ENCODE data around the gene LANCL2.
"Not testable (repeated sequence)": the region's sequence is repeated elsewhere in the genome, so short reads cannot be mapped to it uniquely, and the experiment has no call there.

The LANCL2 gene

DNA sequence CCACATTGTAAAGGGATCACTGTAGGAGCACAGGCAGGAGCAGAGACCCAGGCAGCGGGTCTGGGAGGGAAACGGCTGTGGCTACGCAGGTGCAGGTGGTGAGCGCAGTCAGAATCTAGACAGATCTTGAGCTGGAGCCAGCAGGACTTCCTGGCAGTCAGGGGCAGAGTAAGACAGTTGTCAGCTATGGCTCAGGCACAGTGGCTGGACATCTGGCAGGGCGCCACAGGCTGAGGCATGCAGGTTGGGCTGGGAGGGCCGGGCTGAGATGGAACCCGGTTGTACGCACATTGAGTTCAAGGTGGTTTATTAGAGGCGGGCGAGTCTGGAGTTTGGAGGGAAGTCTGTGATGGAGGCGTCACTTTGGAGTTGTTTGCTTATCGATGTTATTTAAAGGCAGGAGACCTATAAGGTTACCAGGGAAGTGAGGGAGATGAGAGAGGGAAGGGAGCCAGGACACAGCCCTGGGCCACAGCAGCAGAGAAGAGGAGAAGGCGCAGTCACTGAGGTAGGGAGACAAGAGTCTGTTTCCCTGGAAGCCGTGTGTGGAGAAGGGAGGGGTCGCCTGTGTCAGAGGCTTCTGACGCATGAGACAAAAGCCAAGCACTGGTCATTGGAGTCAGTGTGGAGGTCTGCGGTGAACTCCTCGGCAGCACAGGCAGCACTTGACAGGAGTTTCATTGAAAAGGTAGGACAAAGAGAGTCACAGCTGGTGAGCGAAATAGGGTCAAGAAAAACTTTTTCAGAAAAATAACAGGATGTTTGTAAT is 73.8 kb downstream of the LANCL2 start:
- no peak for DNase-seq

- DNase-seq = no peak
Measured at GRCh38 chr7:55439627-55440026, 74.5 kb downstream of the LANCL2 start.

DNA sequence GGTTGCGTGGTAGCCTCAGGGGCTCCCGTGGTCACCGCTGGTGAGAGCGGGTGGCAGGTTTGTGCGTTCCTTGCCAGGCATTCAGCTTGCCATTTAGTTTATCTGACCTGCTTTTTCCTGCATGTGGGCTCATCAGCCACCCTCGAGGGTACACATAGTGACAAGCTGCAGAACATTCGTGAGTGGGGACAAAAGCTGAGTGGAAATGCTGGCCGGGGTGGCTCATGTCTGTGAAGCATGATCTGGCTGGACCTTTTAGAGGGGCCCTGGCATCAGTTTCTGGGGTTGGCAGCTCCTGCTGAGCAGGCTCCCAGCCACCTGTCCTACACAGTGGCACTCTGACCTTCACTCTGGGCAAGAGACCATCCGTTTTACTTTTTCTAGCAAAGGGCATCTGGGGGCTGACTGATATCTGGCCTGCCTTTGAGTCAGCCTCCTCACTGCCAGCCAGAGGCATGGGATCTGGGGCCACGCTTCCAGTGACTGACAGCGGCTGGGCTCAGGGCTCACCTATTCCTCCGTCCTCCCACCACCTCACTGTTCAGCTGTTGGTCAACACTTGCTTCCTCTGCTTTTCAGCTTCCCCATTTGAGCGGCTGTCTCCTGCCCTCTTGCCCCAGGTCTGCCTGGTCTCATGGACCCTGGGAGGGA is 75.0 kb downstream of the LANCL2 start:
- DNase-seq = no peak

GRCh38 chr7:55441002-55441401 is 75.9 kb downstream of the LANCL2 start:
- DNase-seq = no peak

DNA sequence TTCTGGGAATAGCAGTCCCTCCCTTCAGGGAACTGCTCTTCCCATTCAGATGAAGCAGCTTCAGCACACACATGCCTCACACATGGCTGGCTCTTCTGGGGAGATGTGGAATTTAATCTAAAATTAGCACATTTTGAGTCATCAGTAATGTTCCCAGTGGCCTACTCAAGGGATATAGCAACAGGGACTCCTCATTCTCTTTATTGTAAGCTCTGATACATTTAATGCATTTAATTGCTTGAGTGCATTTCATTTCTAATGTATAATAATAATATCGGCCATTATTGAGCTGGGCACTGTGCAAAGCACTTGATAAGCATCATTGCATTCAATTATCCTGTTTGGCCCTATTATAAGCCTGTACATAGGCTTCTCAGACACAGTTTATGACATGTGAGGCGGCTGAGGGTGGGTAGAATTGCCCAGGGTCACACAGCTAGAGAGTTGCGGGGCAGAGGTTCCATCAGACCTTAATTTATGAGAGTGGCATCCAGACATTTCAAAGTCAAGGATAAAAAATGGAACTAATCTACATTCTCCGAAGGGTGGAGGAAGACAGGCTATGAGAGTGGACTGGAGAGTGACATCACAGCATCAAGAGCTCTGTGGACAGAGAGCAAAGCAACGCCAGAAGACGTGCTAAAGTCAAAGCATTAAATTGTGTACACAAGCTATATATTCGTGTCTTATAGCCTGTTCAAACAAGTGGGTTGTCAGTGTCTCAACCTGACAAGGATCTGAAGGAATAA is 76.8 kb downstream of the LANCL2 start:
- DNase-seq = no peak

DNA sequence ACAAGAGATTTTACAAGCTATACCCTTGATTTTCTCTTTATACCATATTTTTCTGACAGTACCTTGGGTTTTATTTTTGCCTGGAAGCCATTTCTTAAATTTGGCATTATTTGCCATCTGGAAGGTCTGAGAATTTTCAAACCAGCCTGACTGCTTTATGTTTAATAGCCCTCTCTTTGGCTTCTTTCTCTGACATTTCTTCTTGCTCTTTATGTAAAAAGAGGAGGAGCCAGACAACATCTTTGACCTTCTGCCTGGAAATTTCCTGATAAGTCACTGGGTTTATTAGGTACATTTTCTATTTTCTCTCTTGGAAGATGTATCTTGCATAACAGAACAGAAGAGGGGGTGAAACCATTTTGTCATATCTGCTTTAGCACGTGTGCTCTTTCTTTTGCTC is 79.6 kb downstream of the LANCL2 start:
- DNase-seq = no peak

DNA sequence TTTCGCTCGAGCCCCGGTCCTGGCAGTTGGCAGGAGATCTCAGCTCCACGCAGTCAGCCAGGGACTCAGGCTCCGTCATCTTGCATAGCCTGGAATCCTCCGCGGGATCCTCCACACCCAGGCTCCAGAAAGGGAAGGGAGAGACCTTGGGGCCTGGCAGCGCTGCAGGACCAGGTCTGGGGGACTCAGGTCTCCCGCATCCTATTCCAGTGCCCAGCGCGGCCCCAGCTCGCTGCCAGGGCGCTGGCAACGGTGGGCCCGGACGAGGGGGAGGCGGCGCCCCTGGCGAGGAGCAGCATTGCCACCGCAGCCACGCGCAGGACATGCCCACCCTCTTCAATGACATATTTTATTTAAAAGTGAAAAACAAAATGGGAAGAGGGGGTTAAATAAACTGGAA is 83.4 kb downstream of the LANCL2 start:
- DNase-seq = no peak

GRCh38 chr7:55449205-55449991 is 84.3 kb downstream of the LANCL2 start:
- DNase-seq = no peak

- no peak for DNase-seq
Measured at GRCh38 chr7:55449992-55450535, 84.9 kb downstream of the LANCL2 start.

DNA sequence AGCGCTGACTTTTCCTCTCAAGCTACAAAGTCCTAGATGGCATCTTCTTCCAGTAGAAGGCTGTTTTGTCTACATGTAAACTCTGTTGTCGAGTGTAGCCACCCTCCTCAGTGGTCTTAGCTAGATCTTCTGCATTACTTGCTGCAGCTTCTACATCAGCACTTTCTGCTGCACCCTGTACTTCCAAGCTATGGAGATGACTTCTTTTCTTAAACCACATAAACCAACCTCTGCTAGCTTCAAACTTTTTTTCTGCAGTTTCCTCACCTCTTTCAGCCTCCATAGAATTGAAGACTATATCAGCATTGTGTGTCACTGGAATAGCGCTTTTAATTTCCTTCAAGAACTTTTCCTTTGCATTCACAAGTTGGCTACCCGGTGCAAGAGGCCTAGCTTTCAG is 87.8 kb downstream of the LANCL2 start:
- DNase-seq = no peak

- no peak for DNase-seq
Measured at GRCh38 chr7:55457801-55458200, 92.7 kb downstream of the LANCL2 start.

GRCh38 chr7:55458351-55458750 is 93.2 kb downstream of the LANCL2 start:
- no peak for DNase-seq

- DNase-seq = no peak
Measured at GRCh38 chr7:55463686-55464262, 98.6 kb downstream of the LANCL2 start.

DNA sequence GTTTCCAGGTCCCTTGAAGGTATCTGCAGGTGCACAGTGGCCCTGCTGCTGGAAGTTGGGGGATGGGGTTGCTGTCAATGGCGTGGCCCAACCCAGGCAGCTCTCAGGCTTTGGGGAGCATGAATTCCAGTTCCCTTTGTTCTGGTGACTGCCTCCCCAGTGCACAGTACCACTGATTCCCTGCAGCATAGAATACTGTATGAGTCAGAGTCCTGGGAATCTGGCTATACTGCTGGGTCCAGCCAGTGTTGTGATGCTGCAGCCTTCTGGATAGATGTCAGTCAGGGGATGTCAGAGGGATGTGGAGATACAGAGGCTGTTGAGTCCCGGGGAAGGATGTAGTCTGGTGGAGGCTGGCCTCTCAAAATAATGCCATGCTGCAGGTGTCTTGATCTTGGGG is 99.3 kb downstream of the LANCL2 start:
- DNase-seq = no peak

GRCh38 chr7:55465691-55466090 is 100.6 kb downstream of the LANCL2 start:
- no peak for DNase-seq

- no peak for DNase-seq
Measured at GRCh38 chr7:55467047-55467593, 102.0 kb downstream of the LANCL2 start.

DNA sequence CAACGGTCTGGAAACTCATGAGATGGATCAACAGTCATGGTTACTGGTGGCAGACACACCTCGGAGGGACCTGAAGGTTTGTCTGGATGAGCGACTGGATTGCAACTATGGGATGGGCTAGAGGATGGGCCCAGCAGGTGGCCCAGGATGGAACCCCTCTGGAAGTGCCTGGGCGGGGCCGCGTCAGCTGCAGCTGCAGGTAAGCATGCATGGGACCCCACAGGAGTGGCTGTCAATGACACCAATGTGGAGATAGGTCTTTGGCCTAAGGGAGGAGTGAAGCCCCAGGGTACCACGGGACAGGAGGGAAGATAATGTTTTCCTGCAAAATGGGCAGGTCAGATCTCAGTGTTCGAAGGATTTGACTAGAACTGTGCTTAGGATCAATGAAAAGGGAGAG is 103.4 kb downstream of the LANCL2 start:
- DNase-seq = no peak

- no peak for DNase-seq
Measured at GRCh38 chr7:55469271-55469681, 104.1 kb downstream of the LANCL2 start.

DNA sequence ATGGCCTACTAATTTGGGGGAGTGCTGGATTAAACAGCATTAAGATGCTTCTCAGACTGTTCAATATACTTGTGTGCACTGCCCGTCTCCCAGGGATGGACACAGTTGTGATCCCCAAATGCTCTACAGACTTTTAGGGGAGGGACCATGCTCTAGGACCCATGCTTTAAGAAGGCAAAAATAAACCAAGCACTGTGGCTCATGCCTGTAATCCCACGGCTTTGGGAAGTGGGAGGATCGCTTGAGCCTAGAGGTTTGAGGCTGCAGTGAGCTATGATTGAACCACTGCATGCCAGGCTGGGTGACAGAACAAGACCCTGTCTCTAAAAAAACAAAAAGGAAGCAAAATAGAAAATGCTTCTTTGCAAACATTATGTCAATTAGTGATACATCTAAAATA is 104.6 kb downstream of the LANCL2 start:
- DNase-seq = no peak

DNA sequence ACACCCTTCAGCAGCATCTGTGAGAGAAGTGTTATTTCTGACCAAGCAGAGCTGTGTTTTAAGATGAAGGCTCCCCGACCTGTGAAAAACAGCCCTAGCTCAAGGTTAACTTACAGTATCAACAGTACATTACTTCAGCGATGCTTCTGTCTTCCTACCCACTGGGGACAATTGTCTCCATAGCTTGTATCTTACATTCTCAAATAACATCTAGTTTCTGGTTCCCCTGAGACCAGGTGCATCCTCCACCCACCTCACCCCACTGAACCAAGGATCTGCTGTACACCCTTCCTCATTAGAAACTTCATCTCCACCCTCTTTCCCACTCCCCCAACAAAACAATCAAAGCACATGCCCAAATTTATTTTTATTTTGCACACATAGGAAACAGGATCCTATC is 105.1 kb downstream of the LANCL2 start:
- no peak for DNase-seq

GRCh38 chr7:55471594-55471993 is 106.5 kb downstream of the LANCL2 start:
- DNase-seq = not testable (repeated sequence)

GRCh38 chr7:55472406-55472805 is 107.3 kb downstream of the LANCL2 start:
- not testable (repeated sequence) for DNase-seq
